Lung (tissue), 12 donors: Measurements from ENCODE around the gene NARF. TPM values are rescaled to one million over a fixed set of nuclear protein-coding genes. Genes with fewer than 3 reads are reported as not detected.
A peak's percentile ranks its signal among the peaks of the same experiment; 100 is the strongest.

Experiments used
- ATAC-seq: fragments of 200-7000 bp; cut with Tn5 transposase; one replicate; pipeline ENCODE4 v1.9.1; 2020; ENCODE audit warnings: moderate number of reproducible peaks; ENCODE audit not compliant: insufficient read depth, low FRiP score
- DNase-seq, 3 donors: peaks; one replicate each; pipeline ENCODE4 v3.0.0-alpha.2; 2013 to 2017
- H3K27ac ChIP-seq, 2 donors: one replicate each; pipeline ENCODE4 v1.5.1; 2013; ENCODE audit warnings: mild to moderate bottlenecking in 2 of 2, moderate library complexity in 2 of 2, control low read depth in 1 of 2, inconsistent platforms in 1 of 2, low read depth in 1 of 2, low read length in 1 of 2
- H3K27me3 ChIP-seq, 3 donors: one replicate each; pipeline ENCODE4 v1.5.1; 2013; ENCODE audit warnings: low read length in 2 of 3; ENCODE audit not compliant: control insufficient read depth in 3 of 3, insufficient read depth in 3 of 3
- H3K36me3 ChIP-seq, 4 donors: one replicate each; pipeline ENCODE4 v1.5.1; 2013; ENCODE audit warnings: low read length in 4 of 4, mild to moderate bottlenecking in 1 of 4, moderate library complexity in 1 of 4; ENCODE audit not compliant: control insufficient read depth in 4 of 4, insufficient read depth in 4 of 4
- H3K4me1 ChIP-seq, 5 donors: one replicate each; pipeline ENCODE4 v1.5.1; 2013; ENCODE audit warnings: low read length in 5 of 5, mild to moderate bottlenecking in 2 of 5, moderate library complexity in 1 of 5; ENCODE audit not compliant: control insufficient read depth in 5 of 5, insufficient read depth in 5 of 5
- H3K4me3 ChIP-seq: one replicate; pipeline ENCODE4 v1.5.1; 2013; ENCODE audit warnings: mild to moderate bottlenecking, control low read depth, moderate library complexity
- H3K9ac ChIP-seq, 2 donors: one replicate each; pipeline ENCODE4 v1.5.1; 2013; ENCODE audit warnings: low read length in 2 of 2, control low read depth in 1 of 2; ENCODE audit not compliant: insufficient read depth in 1 of 2
- H3K9me3 ChIP-seq, 4 donors: one replicate each; pipeline ENCODE4 v1.5.1; 2013; ENCODE audit warnings: low read length in 3 of 4, mild to moderate bottlenecking in 1 of 4, moderate library complexity in 1 of 4; ENCODE audit not compliant: control insufficient read depth in 4 of 4, insufficient read depth in 3 of 4
- CTCF ChIP-seq: IDR thresholded peaks from 2 replicates; pipeline ENCODE4 v1.5.1; 2012; ENCODE audit warnings: mild to moderate bottlenecking; ENCODE audit errors: control extremely low read depth, extremely low read depth
- WGBS, 2 donors: extraction: QIAGEN DNeasy Blood & Tissue Kit; methylation state at CpG; one replicate each; pipeline ENCODE4 v1.1.7; 2013; 5-methylcytosine and 5-hydroxymethylcytosine counted together
- polyA plus RNA-seq, 2 donors: library from polyadenylated mRNA; stranded (reverse); fragments of 200-250 nt; gene quantifications; one replicate each; pipeline ENCODE4 v1.2.1, GENCODE V29; 2013
- total RNA-seq, 2 donors: library from RNA; depleted of rRNA in 1 of 2; stranded (reverse); fragments of >200 nt in 1 of 2; gene quantifications; one replicate each; pipeline ENCODE4 v1.2.1, GENCODE V29; 2014 to 2021
- donor health status: control.
- donor health status: control.
- donor health status: Bipolar disorder and iron deficiency.
- donor health status: healthy.
- donor health status: DM: yes; HTN: yes; CAD: no.

The NARF gene
- total and polyA plus RNA-seq, 4 donors, result 54.7 to 60.1 (median 58.7) TPM

- no peak overlapping the region for H3K9ac ChIP-seq
- no peaks in the 10 kb centered on the region for H3K27me3 ChIP-seq
- no peak overlapping the region for H3K27ac ChIP-seq
- no peaks in the 10 kb centered on the region for H3K9me3 ChIP-seq
- no peak for TF ChIP-seq CTCF
- ATAC-seq, result no peak
- 67 to 68% methylated on average over 15 to 17 of the region's 17 CpGs for WGBS, 2 donors
- H3K36me3 ChIP-seq, result peaks cover 0 to 54% (median 10%) of the 10 kb centered on the region in 4 donors
- H3K4me3 ChIP-seq, result no peak overlapping the region
- peaks cover 0 to 12% (median 0%) of the 10 kb centered on the region in 5 donors for H3K4me1 ChIP-seq
- DNase-seq, result peak; percentile 67 to 72 (median 67)
Observed at GRCh38 chr17:82440991-82441627, 17.4 kb upstream of the NARF start.

- 87 to 89% methylated on average over 27 of the region's 27 CpGs for WGBS, 2 donors
- DNase-seq (no peak), ATAC-seq (no peak)
- Histone ChIP-seq H3K27ac (no peak overlapping the region), H3K4me1 (peaks cover 0 to 12% (median 0%) of the 10 kb centered on the region in 5 donors), H3K9ac (no peak overlapping the region), H3K27me3 (no peaks in the 10 kb centered on the region), H3K36me3 (peaks cover 0 to 49% (median 5%) of the 10 kb centered on the region in 4 donors), H3K9me3 (no peaks in the 10 kb centered on the region), H3K4me3 (no peak overlapping the region)
- no peak for TF ChIP-seq CTCF
Observed at GRCh38 chr17:82441691-82442487, 16.7 kb upstream of the NARF start.

- Histone ChIP-seq H3K4me1 (peaks cover 0 to 12% (median 0%) of the 10 kb centered on the region in 5 donors), H3K36me3 (peaks cover 0 to 47% (median 5%) of the 10 kb centered on the region in 4 donors), H3K27me3 (no peaks in the 10 kb centered on the region), H3K9ac (no peak overlapping the region), H3K9me3 (no peaks in the 10 kb centered on the region), H3K4me3 (no peak overlapping the region), H3K27ac (no peak overlapping the region)
- 90% methylated on average over 27 to 28 of the region's 28 CpGs for WGBS, 2 donors
- no peak for TF ChIP-seq CTCF
- no peak for DNase-seq
- no peak for ATAC-seq
Observed at GRCh38 chr17:82442643-82443464, 15.7 kb upstream of the NARF start.
